PC-9 (cell line): ENCODE results near the gene ZCCHC14. TPM values are rescaled to one million over a fixed set of nuclear protein-coding genes. Genes with fewer than 3 reads are reported as not detected.
"Not testable (repeated sequence)": the region's sequence is repeated elsewhere in the genome, so short reads cannot be mapped to it uniquely, and the experiment has no call there.

Source experiments
- BruUV-seq: library from RNA; stranded (reverse); fragments of 400-500 nt; replicated peaks from 2 replicates; lab custom pipeline; 2021; lab: Mats Ljungman, UMichigan
- CTCF ChIA-PET: fragments of 300-600 bp; sonication (Branson Sonifier 250); formaldehyde crosslinking; loops from one replicate; lab custom pipeline; 2022; ENCODE audit warnings: antibody characterized with exemption; lab: Charles Lee
- POLR2A ChIA-PET: fragments of 300-600 bp; sonication (Branson Sonifier 250); formaldehyde crosslinking; loops from one replicate; lab custom pipeline; 2022; ENCODE audit warnings: antibody characterized with exemption; ENCODE audit not compliant: unreplicated experiment; lab: Charles Lee
- DNase-seq, 2 experiments: peaks; one replicate each; pipeline versions ENCODE4 v3.0.0 to v3.0.0-alpha.2; 2015 to 2022; ENCODE audit warnings: mixed read lengths in 1 of 2
- H2AFZ ChIP-seq: fragments of 200-600 bp; sonication (generic); 2 replicates; pipeline ENCODE4 v1.8.1; 2017; ENCODE audit warnings: antibody characterized with exemption
- H3F3A ChIP-seq: fragments of 200-600 bp; sonication (generic); 2 replicates; pipeline ENCODE4 v1.8.1; 2017; ENCODE audit warnings: antibody characterized with exemption, mild to moderate bottlenecking, low read depth; ENCODE audit not compliant: insufficient read depth
- H3K27ac ChIP-seq: fragments of 200-600 bp; sonication (generic); 2 replicates; pipeline ENCODE4 v1.6.1; 2016; ENCODE audit warnings: mixed run types
- H3K27me3 ChIP-seq: fragments of 200-600 bp; sonication (generic); 2 replicates; pipeline ENCODE4 v1.6.1; 2016; ENCODE audit warnings: low read depth, mixed run types; ENCODE audit not compliant: insufficient read depth
- H3K36me3 ChIP-seq: fragments of 200-600 bp; sonication (generic); 2 replicates; pipeline ENCODE4 v1.6.1; 2016; ENCODE audit warnings: low read depth, mixed run types
- H3K4me1 ChIP-seq: fragments of 200-600 bp; sonication (generic); replicated peaks from 2 replicates; pipeline ENCODE4 v1.6.1; 2016; ENCODE audit warnings: mixed run types; ENCODE audit not compliant: insufficient read depth
- H3K4me2 ChIP-seq: fragments of 200-600 bp; sonication (generic); 2 replicates; pipeline ENCODE4 v1.6.1; 2017; ENCODE audit warnings: mixed run types
- H3K4me3 ChIP-seq: fragments of 200-600 bp; sonication (generic); 2 replicates; pipeline ENCODE4 v1.6.1; 2016; ENCODE audit warnings: mixed run types
- H3K79me2 ChIP-seq: fragments of 200-600 bp; sonication (generic); 2 replicates; pipeline ENCODE4 v1.6.1; 2017; ENCODE audit warnings: low read depth, mixed run types
- H3K9me2 ChIP-seq: fragments of 200-600 bp; sonication (generic); 2 replicates; pipeline ENCODE4 v1.8.1; 2017; ENCODE audit warnings: mild to moderate bottlenecking; ENCODE audit not compliant: insufficient read depth
- H3K9me3 ChIP-seq: fragments of 200-600 bp; sonication (generic); 2 replicates; pipeline ENCODE4 v1.8.1; 2016; ENCODE audit warnings: low read depth; ENCODE audit not compliant: insufficient read depth
- H4K20me1 ChIP-seq: fragments of 200-600 bp; sonication (generic); 2 replicates; pipeline ENCODE4 v1.8.1; 2017; ENCODE audit not compliant: insufficient read depth
- CTCF ChIP-seq: fragments of 200-600 bp; sonication (generic); conservative IDR thresholded peaks from 2 replicates; pipeline ENCODE4 v1.6.1; 2017; ENCODE audit warnings: mixed run types, antibody characterized with exemption, mild to moderate bottlenecking, moderate library complexity
- EZH2 ChIP-seq: fragments of 200-600 bp; sonication (generic); IDR thresholded peaks from 2 replicates; pipeline ENCODE4 v1.8.0; 2017; ENCODE audit warnings: antibody characterized with exemption, low read depth
- intact Hi-C: fragments of 100-400 bp; cut with micrococcal nuclease; formaldehyde crosslinking; loops from one replicate; pipeline ENCODE4 v1.10.0; 2022; ENCODE audit not compliant: unreplicated experiment
- total RNA-seq: library from RNA; stranded (reverse); gene quantifications from 2 replicates; pipeline ENCODE4 v1.2.3, GENCODE V29; 2021

ZCCHC14 gene
- total RNA-seq, 1 experiment from 2014 or later, result 17.9 TPM

GRCh38 chr16:87486713-87487247 is 6.0 kb downstream of the ZCCHC14 start:
- peaks cover 26% of the 10 kb centered on the region for H4K20me1 ChIP-seq
- no peaks in the 10 kb centered on the region for H3K36me3 ChIP-seq
- BruUV-seq, result no TSS peak
- H3K79me2 ChIP-seq, result peaks cover 58% of the 10 kb centered on the region
- intact Hi-C loops, result no loop called here
- no peak overlapping the region for H3K4me3 ChIP-seq
- TF ChIP-seq EZH2 (no peak), CTCF (no peak)
- H3K9me3 ChIP-seq, result no peaks in the 10 kb centered on the region
- CTCF ChIA-PET, result no interaction called here
- no peaks in the 10 kb centered on the region for H3K27me3 ChIP-seq
- no peak overlapping the region for H3K27ac ChIP-seq
- H3F3A ChIP-seq, result no peaks in the 10 kb centered on the region
- H2AFZ ChIP-seq, result no peak overlapping the region
- H3K4me2 ChIP-seq, result no peak overlapping the region
- peaks cover 20% of the 10 kb centered on the region for H3K4me1 ChIP-seq
- POLR2A ChIA-PET, result no interaction called here
- no peak for DNase-seq
- H3K9me2 ChIP-seq, result no peaks in the 10 kb centered on the region

- H3K9me3 ChIP-seq, result no peaks in the 10 kb centered on the region
- CTCF ChIA-PET, result no interaction called here
- no peak overlapping the region for H3K4me3 ChIP-seq
- intact Hi-C loops, result no loop called here
- no peaks in the 10 kb centered on the region for H3K27me3 ChIP-seq
- H3K79me2 ChIP-seq, result peaks cover 53% of the 10 kb centered on the region
- no peaks in the 10 kb centered on the region for H3K36me3 ChIP-seq
- H2AFZ ChIP-seq, result no peak overlapping the region
- POLR2A ChIA-PET, result no interaction called here
- no peak for DNase-seq
- TF ChIP-seq EZH2 (no peak), CTCF (no peak)
- H3F3A ChIP-seq, result no peaks in the 10 kb centered on the region
- no peak overlapping the region for H3K27ac ChIP-seq
- no peak overlapping the region for H3K4me2 ChIP-seq
- H3K9me2 ChIP-seq, result no peaks in the 10 kb centered on the region
- BruUV-seq, result no TSS peak
- H3K4me1 ChIP-seq, result peaks cover 20% of the 10 kb centered on the region
- H4K20me1 ChIP-seq, result peaks cover 25% of the 10 kb centered on the region
Measured at GRCh38 chr16:87486282-87486681, 6.5 kb downstream of the ZCCHC14 start.

GRCh38 chr16:87485792-87486191 is 7.0 kb downstream of the ZCCHC14 start:
- DNase-seq, H3K27me3 ChIP-seq, H3K9me2 ChIP-seq, H3K4me3 ChIP-seq, H3K9me3 ChIP-seq, H3K27ac ChIP-seq, intact Hi-C loops, POLR2A ChIA-PET, CTCF ChIA-PET, H2AFZ ChIP-seq, H3F3A ChIP-seq, H3K36me3 ChIP-seq, BruUV-seq: not testable (repeated sequence)
- Histone ChIP-seq H3K4me1 (peaks cover 20% of the 10 kb centered on the region), H3K4me2 (0 out of 2 replicates have a peak overlapping the region, but pooled peaks have one; percentile 23), H4K20me1 (peaks cover 20% of the 10 kb centered on the region), H3K79me2 (peaks cover 52% of the 10 kb centered on the region)
